ENCODE measurements around the gene CXorf51B. TPM values are rescaled to one million over a fixed set of nuclear protein-coding genes. Genes with fewer than 3 reads are reported as not detected.
"Not testable (repeated sequence)": the region's sequence is repeated elsewhere in the genome, so short reads cannot be mapped to it uniquely, and the experiment has no call there.

Gene CXorf51B
- not detected for total RNA-seq

GRCh38 chrX:146809471-146809870, at the start of gene CXorf51B:
TSS of gene CXorf51B (plus strand) at chrX:146809771. CDS start at chrX:146809792, 21 bp downstream.
- not testable (repeated sequence) for DNase-seq

GRCh38 chrX:146814644-146815043, 5.1 kb downstream of the CXorf51B start, which contains the start of gene CXorf51A:
TSS of gene CXorf51A (minus strand) at chrX:146814744. CDS start at chrX:146814723, 21 bp downstream.
- DNase-seq: not testable (repeated sequence)

GRCh38 chrX:146831994-146832393, 22.4 kb downstream of the CXorf51B start:
- no peak for DNase-seq

- DNase-seq: no peak
These were observed 44.7 kb downstream of the CXorf51B start for GRCh38 chrX:146854281-146854680.
